ENCODE data around the gene CTDP1.
"Not testable (repeated sequence)": the region's sequence is repeated elsewhere in the genome, so short reads cannot be mapped to it uniquely, and the experiment has no call there.

Gene CTDP1

DNA sequence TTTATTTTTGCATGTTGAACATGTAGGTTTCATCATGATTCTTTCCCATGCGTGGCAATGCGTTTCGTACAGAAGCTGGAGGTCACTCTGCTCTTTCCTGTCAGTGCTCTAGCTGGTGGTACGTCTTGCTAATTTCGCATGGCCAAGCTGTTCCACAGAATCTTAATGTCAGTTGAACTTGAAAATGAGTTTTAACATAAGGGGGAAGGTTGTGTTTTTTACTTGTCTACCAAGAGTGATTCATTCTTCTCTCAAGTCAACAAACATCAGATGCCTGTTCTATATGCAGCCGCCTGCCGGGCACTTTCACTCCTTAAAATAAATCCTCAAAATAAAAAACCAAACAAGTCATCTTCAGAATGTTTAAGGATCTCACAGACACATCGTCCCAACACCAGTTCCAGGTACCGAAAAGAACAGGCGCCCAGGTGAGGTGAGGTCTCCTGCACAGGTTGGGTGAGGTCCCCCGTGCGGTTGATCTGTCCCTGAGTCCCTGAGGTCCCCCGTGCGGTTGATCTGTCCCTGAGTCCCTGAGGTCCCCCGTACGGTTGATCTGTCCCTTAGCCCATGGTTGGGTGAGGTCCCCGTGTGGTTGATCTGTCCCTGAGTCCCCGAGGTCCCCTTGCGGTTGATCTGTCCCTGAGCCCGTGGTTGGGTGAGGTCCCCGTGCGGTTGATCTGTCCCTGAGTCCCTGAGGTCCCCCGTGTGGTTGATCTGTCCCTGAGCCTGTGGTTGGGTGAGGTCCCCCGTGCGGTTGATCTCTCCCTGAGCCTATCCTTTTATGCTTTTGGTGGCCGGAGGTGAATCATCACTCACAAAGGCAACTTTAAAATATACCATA lies 61.1 kb downstream of the CTDP1 start:
- DNase-seq (ENCODE audit: low read depth, low spot score) = no peak

DNA sequence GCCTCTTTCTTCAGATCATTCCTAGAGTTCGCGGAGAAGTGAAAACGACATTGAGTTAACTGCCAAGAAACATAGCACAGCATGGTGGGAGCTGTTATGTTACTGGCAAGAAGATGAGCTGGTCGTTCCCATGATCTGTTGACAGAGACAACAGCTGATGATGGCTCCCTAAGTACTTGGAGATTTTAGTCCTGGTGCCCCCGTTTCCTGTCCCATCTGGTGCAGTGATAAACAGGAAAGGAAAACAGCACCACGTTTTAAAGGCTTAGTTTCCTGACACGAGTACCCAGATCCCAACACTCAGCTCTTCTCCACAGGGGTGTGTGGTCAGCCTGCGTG lies 61.7 kb downstream of the CTDP1 start:
- no peak for DNase-seq (ENCODE audit: low read depth, low spot score)

DNA sequence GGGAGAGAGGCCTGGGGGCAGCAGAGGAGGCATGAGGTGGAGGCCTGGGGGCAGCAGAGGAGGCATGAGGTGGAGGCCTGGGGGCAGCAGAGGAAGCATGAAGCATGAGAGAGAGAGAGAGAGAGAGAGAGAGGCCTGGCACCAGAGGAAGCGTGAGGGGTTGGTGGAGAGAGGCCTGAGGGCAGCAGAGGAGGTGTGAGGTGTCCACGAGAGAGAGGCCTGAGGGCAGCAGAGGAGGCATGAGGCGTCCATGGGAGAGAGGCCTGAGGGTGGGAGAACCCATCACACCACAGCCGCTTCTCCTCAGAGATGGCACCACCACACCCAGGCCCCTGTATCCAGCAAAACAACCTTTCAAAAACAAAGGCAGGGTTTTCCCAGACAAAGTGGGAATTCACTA lies 62.5 kb downstream of the CTDP1 start:
- no peak for DNase-seq (ENCODE audit: low read depth, low spot score)

DNA sequence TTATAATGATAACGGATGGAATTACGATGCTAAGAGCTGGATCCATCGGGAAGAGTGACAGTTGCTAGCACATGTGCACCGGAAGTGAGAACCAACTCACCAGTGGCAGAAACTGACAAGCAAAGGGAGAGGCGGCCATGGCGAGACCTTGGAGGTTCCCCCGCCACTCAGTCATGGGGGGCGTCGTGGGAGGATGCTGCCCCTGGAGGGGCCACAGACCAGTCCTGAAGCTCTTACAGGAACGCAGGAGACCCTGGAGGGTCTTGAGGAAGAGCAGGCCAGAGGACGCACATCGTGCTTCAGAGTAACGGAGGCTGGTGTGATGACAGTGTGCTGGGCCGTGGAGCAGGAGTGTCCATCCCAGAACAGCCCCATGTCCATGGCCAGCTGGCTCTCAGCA lies 65.0 kb downstream of the CTDP1 start:
- DNase-seq (ENCODE audit: low read depth, low spot score) = no peak

DNA sequence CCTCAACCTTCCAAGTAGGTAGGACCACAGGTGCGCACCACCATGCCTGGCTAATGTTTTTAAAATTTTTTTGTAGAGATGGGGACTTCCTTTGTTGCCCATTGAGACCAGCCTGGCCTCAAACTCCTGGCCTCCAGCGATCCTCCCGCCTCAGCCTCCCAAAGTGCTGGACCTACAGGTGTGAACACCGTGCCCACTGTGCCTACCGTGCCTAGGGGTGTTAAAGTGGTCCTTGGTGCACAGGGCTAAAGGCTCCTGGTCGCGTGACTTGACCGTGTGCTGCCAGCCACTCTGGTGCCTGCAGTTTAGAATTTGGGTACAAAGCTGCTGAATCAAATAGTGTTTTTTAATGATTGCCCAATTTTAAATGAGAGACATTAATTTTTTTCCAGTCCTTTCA lies 67.1 kb downstream of the CTDP1 start:
- DNase-seq (ENCODE audit: low read depth, low spot score) = no peak

DNA sequence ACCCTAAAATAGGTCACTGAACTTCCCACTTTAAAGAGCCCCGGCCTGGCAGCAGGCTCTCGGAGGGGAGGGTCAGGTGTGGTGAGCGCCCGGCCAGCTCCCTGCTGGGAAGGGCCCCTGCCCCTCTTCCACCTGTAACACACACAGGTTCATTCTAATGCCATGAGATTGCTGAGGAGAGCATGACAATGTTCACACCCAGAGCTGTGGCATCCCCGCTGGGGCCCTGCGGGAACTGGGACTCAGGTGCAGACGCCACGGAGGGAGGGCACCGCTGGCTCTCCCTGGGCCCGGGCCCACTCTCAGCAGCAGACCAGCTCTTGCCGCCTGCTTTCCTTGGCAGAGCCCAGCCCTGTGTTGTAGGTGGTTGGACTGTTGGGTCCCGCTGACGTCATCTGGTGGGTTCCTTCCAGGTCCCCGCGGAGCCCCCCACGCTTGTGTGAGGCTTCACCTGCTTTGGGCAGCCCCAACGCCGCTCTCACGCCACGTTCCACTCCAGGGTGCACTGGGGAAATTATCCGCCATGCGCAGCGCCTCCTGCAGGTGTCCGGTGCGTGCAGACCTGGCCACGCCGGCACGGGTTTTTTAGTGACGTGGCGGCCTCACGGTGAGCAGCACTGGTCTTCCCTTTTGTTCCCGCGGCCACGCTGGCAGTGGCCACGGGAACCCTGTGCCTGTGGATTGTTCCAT lies 67.7 kb downstream of the CTDP1 start:
- DNase-seq (ENCODE audit: low read depth, low spot score) = no peak

DNA sequence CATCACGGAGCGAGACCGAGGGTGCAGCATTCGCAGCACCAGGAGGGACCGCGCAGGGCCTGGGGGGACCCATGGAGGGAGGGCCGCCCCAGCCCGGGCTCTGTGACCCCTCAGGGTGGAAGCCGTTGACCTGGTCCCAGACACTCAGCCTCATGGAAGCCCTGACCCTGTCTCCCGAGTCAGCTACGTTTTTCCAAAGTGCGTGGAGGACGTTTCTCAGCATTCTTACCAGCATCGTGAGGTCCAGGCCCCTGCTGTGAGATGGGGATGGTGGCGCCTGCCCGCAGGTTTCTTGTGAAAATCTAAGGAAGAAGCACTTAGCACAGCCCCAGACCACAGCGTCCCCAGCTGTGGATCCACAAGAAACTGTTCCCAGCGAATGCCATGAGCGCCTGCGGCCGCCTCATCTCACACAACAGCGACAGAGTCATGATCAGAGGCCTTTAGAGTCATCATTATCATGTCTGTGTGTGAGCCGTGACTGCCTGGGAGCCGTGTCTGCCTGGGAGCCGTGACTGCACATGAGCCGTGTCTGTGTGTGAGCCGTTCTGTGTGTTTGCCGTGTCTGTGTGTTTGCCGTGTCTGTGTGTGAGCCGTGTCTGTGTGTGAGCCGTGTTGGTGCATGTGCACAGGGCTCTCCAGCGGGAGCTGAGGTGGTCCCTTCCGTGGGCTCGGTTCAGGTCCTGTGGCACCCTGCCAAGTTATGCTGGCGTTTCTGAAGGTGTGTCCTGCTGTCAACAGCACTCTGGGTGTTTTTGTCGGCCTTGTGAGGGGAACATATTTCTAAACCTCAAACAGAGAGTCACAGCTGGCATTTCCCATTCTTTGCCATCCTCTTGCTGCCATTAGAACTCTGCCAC lies 68.9 kb downstream of the CTDP1 start:
- DNase-seq (ENCODE audit: low read depth, low spot score) = no peak

DNA sequence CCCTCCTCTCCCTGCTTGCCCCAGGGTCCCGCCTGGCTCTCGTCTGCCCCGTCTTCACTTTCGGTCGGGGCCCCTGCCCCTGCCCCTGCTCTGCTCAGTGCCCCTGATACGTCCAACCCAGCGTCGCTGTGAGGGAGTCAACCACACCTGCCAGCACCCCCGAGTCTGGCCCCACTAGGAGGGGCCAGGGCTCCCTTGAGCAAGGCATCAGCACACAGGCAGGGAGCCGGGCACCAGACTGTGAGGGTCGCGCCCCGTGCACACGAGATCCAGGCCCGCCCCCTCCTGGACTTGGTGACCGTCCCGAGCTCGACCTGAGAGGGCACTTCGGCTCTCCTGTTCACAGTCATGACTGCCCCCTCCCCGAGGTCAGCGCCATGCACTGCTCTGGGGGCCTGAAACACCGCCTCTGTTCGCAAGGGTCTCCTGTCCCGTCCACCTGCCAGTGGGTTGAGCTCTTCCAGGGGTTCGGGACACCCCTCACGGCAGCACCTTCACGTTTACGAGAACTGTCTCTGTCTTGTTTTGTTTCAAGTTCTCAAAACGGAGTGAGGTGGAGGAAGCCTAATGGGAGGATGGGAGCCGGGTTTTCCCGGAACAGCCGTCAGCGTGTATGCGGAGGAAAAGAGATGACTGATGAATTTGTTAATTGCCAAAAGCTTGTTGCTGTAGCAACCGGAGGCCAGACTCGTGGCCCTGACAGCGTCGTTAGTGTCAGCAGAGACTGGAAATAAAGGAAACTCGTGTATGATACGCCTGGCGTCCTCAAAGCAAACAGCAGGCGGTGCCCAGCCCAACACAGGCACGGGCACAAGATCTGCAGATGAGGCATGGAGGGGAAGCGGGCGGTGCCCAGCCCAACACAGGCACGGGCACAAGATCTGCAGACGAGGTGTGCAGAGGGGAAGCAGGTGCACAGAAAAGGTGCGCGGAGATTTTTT lies 69.9 kb downstream of the CTDP1 start:
- DNase-seq (ENCODE audit: low read depth, low spot score) = no peak

DNA sequence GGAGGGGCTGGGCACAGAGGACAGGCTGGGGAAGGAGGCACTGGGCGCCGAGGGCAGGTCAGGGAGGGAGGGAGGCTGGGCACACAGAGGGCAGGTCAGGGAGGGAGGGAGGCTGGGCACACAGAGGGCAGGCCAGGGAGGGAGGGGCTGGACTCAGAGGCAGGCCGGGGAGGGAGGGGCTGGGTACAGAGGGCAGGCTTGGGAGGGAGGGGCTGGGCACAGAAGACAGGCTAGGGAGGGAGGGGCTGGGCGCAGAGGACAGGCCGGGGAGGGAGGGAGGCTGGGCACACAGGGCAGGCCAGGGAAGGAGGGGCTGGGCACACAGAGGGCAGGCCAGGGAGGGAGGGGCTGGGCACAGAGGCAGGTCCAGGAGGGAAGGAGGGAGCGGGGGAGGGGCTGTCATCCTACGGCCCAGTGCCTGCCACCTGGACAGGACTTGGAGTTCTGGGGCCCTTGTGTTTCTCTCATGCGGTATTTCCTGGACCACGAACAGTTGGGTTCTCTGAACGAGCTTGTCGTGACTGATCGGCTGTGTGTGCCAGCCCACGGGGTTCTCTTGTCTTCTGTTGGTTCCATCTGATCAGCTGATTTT lies 71.5 kb downstream of the CTDP1 start:
- DNase-seq (ENCODE audit: low read depth, low spot score) = no peak

DNA sequence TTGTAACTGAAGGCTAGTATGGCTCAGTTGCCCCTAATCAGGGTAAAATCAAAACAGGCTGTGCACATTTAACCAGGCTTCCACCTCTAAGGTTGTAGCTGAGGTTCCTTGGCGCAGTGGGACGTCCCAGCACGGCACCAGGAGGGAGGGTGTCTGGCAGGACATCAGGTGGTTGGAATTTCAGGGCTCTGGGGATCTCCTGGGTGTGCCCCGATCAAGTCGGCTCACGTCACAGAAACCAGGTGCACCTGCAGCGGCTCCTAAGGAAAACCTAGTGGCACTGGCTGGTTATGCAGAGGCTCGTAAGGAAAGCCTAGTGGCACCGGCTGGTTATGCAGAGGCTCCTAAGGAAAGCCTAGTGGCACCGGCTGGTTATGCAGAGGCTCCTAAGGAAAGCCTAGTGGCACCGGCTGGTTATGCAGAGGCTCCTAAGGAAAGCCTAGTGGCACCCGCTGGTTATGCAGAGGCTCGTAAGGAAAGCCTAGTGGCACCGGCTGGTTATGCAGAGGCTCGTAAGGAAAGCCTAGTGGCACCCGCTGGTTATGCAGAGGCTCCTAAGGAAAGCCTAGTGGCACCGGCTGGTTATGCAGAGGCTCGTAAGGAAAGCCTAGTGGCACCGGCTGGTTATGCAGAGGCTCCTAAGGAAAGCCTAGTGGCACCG lies 72.4 kb downstream of the CTDP1 start:
- not testable (repeated sequence) for DNase-seq (ENCODE audit: low read depth, low spot score)

DNA sequence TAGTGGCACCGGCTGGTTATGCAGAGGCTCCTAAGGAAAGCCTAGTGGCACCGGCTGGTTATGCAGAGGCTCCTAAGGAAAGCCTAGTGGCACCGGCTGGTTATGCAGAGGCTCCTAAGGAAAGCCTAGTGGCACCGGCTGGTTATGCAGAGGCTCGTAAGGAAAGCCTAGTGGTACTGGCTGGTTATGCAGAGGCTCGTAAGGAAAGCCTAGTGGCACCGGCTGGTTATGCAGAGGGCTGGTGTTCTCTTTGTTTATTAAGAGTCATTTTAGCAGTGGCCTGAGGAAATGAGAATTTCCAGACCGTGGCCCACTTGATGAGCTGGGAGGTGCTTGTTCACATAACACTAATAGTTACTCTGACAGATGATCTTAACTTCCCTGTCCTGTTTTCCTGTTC lies 73.3 kb downstream of the CTDP1 start:
- DNase-seq (ENCODE audit: low read depth, low spot score) = not testable (repeated sequence)

DNA sequence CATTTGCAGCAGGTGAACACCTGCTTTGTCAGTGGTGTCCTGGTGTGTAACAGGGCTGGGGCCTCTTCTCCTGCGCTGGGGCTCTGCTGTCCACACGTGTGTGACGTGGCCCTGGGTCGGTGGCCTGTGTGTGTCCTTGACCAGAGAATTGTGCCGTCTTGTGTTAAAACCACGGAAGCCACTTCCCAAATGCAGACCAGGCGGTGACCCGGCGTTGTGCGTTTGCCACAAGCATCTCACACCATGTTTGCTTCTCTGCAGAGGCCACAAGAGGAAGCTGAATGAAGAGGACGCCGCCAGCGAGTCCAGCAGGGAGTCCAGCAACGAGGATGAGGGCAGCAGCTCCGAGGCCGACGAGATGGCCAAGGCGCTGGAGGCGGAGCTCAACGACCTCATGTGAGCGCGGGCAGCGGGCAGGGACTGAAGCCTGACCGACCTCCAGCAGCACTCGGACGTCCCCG lies 73.8 kb downstream of the CTDP1 start:
- DNase-seq (ENCODE audit: low read depth, low spot score) = no peak

DNA sequence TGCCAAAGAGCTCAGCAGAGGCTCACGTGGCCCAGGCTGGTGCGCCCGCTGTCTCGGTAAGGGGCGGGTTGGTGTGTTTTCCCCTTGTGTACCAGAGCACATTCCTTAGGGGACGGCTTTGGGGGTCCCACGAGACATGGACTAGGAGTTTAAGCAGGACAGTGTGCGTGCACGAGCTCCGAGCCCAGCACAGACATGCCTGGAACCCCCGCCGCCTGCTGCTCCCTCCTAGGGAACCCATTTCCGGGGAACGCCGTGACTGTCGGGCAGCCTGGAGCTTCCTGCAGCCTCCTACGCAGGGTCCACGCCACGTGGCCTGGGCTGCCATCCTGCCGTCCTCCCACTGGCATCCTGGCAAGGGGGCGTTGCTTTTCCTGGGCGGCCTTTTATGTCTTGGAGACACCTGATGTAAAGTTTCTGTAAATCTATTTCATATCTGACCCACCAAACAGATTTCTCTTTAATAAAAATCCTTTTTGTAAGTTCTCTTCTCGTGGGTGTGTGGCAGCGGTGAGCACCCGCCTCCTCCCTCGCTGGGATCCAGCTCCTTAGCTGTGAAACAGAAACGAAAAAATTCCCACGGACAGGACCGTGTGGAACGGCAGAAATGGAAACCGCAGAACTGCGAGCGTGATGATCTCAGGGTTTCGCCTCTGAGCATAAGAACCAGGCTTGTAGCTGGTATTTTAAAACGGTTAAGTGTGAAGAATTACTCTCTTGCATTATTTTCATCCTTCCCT lies 74.6 kb downstream of the CTDP1 start:
- no peak for DNase-seq (ENCODE audit: low read depth, low spot score)

DNA sequence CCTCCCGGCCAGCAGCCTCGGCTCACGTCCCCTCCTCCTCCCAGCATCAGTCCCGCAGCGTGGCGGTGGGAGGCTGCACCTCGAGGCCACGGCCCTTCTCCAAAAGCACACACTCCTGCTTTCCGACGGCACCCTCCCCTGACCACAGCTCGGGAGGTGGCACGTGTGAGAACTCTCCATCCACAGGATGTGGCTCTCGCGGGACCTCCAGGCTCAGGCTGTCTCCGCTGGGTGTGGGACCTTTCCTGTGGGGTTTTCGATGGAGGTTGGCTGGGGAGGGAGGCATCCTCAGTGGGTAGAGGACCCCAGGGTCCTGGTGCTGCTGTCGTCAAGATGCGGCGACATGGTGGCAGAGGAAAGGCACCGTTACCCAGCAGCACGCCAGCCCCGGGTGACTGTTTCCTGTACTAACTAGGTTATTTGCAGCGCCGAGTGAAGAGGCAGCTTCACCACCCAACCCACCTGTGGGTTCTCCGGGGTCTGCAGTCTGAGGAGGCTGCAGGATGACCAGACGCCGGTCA lies 75.3 kb downstream of the CTDP1 start:
- DNase-seq (ENCODE audit: low read depth, low spot score) = no peak

DNA sequence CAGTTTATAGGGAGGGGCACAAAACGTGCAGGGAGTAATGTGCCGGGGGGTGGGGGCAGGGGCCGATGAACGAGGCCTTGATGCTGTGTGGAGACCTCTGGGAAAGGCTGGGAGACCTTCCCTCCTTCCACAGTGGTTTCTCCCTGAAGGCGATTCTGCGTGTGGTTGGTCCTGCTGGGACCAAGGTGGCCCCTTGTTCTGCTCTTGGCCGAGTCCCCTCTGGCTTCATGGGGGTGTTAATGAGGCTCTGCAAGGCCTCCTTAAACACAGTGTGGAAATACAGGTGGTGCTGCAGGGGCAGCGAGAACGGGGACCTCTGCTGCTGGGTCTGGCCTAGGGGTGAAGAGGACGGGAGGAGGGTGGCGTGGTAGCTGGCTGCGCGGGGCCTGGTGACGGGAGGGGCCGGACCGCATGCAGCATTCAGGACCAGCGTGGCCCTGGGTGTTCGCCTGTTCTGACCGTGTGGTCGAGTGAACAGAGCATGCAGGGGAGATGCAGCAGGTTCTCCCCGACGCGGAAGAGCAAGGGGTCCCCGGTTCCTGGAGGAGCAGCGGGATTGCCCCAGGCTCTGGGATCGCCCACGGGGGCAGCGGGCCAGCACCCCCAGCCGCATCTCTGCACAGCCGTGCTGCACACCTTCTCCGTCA lies 76.0 kb downstream of the CTDP1 start:
- DNase-seq (ENCODE audit: low read depth, low spot score) = no peak

DNA sequence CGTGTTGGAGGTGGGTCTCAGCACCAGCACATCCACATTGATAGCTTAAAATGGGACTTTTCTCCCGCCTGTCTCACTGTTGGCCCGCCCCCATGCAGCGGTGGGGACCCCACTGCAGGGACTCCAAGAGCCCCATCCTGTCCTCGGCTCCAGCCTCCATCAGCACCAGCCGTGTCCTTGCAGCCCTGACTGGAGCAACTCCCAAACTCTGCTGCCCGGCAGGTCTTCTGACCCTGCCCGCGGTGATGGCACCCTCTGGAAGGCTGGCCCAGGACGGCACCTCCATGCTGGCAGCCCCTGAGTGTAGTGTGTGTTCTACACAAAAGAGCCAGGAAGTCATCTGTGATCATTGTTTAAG lies 76.5 kb downstream of the CTDP1 start:
- no peak for DNase-seq (ENCODE audit: low read depth, low spot score)

DNA sequence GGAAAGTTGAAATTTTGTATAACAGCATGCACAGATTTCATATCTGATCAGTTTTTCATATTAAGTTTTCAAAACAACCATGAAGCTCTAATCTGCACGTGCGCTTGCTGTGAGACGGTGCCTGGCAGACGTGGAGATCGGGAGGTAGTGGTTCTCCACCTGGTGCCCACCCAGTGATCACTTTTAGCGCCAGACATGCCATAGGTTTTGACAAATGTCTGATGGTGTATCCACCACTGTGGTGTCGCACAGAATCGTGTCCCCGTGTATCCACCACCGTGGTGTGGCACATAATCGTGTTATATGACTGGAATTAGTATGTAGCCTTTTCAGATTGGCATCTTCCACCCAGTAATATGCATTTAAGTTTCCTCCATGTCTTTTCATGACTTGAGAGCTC lies 77.2 kb downstream of the CTDP1 start:
- DNase-seq (ENCODE audit: low read depth, low spot score) = no peak

DNA sequence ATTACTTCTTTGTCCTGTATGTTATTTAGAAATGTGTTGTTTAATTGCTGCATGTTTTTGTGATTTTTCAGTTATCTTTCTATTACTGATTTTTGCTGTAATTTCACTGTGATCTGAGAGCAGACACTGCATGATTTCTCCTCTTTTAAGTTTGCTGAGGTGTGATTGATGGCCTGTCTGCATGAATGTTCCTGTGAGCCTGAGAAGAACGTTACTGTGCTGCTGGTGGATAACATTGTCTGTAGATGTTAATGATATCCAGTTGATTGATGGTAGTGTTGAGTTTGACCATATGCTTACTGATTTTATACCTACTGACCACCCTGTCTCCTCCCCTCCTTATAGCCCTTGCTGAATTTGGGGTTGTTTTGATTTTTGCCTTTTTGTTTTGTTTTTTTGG lies 80.7 kb downstream of the CTDP1 start:
- no peak for DNase-seq (ENCODE audit: low read depth, low spot score)

DNA sequence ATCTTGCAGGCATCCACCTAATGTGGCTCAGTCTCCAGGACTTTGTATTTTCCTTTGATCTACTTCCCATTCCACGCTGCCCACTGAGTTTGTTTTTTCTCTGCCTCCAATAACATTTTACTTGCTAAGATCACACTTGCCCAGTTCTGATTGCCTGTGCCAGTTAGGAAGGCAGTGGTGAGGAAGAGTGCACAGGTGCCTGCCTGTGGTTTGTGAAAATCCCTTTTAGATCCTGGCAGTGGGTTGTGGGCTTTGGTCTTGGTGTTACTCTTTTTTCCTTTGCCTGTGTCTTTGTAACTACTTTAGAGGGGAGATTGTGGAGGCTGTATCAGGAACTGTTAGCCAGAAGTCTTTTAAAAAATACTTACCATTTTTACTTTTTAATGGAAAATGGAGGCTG lies 81.3 kb downstream of the CTDP1 start:
- DNase-seq (ENCODE audit: low read depth, low spot score) = no peak

Data from activated naive CD8-positive, alpha-beta T cell treated with anti-CD3 and anti-CD28 coated beads, Interleukin-2, amount 50 U/mL, for 16 hours (primary cell).